Measurements from ENCODE around the gene METTL9.

DNA sequence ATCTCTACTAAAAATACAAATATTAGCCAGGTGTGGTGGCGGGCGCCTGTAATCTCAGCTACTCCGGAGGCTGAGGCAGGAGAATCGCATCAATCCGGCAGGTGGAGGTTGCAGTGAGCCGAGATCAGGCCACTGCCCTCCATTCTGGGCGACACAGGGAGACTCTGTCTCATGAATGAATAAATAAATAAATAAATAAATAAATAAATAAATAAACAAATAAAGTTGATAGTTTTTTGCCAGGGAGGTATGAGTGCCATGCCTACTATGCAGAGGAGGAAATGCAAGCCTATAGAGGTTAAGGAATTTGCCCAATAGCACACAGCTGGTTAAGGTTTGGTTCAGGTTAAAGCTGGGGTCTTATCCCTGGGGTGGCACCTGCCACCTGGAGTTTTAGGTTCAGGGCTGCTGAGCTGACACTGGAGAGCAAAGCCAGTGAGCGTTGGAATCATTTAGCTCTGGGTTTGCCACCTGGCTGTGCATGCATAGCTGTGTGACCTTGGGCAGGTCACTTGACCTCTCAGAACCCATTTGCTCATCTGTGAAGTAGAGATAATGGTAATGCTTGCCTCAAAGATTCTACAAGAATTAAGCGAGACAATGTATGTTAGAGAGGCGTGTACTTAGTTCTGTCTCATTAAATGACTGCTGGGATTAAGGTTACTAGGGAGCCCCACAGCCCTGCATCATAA, 65.6 kb downstream of the METTL9 start:
- TF ChIP-seq, protein P1, sequence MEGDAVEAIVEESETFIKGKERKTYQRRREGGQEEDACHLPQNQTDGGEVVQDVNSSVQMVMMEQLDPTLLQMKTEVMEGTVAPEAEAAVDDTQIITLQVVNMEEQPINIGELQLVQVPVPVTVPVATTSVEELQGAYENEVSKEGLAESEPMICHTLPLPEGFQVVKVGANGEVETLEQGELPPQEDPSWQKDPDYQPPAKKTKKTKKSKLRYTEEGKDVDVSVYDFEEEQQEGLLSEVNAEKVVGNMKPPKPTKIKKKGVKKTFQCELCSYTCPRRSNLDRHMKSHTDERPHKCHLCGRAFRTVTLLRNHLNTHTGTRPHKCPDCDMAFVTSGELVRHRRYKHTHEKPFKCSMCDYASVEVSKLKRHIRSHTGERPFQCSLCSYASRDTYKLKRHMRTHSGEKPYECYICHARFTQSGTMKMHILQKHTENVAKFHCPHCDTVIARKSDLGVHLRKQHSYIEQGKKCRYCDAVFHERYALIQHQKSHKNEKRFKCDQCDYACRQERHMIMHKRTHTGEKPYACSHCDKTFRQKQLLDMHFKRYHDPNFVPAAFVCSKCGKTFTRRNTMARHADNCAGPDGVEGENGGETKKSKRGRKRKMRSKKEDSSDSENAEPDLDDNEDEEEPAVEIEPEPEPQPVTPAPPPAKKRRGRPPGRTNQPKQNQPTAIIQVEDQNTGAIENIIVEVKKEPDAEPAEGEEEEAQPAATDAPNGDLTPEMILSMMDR (IDR thresholded peaks at IDR 0.05), result no peak
- TF ChIP-seq POLR2AphosphoS5 (IDR thresholded peaks at IDR 0.05; ENCODE audit: insufficient read depth in 1 of 2, low read depth in 1 of 2), result no peak
